ENCODE data around the gene POU1F1.
"Not testable (repeated sequence)": the region's sequence is repeated elsewhere in the genome, so short reads cannot be mapped to it uniquely, and the experiment has no call there.

POU1F1 gene, protein sequence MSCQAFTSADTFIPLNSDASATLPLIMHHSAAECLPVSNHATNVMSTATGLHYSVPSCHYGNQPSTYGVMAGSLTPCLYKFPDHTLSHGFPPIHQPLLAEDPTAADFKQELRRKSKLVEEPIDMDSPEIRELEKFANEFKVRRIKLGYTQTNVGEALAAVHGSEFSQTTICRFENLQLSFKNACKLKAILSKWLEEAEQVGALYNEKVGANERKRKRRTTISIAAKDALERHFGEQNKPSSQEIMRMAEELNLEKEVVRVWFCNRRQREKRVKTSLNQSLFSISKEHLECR

DNA sequence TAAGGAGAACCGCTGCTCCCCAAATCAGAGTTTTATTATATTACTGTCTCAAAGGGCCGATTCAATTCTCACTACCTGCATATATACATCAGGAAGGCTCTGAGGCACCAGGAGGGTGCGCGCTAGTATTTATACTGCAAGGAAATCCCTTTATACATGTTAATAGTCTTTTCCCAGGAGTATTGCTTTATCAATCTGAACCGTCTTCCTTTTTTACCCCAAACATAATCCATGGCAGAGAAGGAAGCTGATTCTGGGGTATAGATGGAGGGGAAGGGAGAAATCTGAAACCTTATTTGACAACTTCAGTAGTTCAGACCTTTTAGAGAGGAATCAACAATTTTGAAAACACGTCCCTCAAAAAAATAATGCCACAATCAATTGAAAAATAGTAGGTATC, at the start of gene POU1F1:
TSS of gene POU1F1 (minus strand) at position 101 of the 400 bp plus-strand sequence. CDS start 122 bp downstream, outside the sequence.
- no peak for DNase-seq

DNA sequence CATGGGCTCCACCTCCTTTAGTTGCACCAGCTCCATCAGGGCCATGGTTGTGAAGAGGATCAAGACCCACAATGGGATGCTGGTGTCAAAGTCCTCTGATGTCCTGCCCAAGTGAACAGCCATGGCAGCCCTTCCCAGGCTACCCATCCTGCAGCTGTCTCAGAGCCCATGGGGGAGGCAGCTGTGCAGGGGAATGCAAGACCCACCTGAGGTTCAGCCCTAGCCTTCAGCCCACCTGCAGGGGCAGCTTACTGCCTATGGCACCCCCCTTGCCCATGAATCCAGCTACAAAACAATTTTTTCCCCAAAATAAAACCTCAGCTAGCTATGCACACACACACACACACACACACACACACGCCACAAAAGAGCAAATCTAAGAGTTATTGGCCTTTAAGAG, 48.2 kb upstream of the POU1F1 start:
- DNase-seq: no peak

DNA sequence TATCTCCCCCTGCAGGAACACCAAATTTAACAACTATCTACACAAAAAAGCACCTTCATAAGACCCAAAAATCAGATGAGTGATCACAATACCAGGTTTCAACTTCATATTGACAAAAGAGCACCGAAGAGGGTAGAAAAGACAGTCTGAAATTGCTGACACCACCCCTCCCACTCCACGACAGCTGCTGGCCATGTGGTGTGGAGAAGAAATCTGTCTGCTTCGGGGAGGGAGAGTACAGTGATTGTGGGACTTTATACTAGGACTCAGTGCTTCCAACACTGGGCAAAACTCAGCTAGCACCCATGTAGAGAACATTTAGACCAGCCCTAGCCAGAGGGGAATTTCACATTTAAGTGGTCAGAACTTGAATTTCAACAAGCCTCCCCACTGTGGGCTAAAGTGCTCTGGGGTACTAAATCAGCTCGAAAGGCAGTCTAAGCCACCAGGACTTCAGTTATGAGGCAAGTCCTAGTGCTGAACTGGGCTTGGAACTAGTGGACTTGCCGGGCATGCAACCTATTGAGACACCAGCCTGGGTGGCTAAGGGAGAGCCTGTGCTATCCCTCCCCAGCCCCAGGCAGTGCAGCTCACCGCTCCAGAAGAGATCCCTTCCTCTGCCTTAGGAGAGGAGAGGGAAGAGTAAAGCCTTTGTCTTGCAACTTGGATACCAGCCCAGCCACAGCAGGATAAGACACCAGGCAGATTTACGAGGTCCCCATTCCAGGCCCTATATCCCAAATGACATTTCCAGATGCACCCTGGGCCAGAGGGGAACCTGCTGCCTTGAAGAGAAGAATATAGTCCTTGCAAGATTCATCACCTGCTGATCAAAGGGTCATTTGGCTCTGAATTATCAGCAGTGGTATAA, 44.6 kb upstream of the POU1F1 start:
- no peak for DNase-seq

DNA sequence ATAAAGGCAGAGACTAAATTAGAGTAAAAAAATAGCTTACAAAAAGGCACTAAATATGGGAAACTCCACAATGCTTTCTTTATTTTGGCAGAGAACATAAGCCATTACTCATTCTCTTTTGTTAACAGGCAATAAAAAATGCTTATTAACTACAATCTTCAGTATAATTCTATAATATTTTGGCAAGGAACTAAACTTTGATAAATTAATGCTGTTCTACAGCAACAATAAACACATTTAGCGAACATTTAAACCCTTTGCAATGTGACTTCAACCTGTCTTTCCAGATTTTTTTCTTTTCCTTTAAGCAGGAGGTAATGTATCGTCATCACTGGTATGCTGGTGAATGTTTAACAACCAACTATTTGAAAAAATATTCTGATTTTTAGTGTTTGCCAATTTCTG, 42.2 kb upstream of the POU1F1 start:
- DNase-seq: no peak

DNA sequence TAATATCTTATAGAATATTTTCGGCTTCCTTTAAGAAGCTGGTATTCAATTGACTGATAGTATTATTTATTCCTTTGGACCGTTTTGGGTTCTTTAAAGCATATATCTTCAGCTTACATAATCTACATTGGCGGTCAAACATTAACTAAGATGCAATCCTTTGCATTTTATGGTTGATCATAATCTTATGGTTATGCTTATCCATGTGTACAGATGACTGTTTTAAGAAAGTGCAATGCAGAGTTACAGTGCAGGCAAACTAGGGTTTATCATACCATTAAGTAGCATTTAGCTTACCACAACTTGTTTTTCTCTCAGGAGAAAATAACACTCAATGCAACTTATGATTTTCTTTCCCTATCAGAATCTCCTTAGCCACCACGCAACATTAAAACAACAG, 41.4 kb upstream of the POU1F1 start:
- no peak for DNase-seq

DNA sequence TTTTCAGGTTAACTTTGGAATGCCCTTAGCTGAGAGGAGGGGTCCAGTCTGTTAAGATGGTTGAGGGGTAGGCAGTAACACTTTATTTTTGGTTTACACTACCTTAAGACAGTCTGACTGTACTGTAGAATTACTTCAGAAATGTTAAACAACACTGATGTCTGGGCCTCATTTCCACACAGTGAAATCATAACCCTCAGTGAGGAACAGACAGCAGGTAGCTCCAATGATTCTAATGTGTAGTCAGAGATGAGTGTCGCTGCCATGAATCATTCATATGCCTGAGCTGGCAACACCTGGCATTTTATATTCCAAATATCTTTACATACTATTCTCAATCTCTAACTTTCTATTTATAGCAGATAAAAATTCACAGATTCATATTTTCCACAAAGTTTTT, 37.3 kb upstream of the POU1F1 start:
- no peak for DNase-seq

DNA sequence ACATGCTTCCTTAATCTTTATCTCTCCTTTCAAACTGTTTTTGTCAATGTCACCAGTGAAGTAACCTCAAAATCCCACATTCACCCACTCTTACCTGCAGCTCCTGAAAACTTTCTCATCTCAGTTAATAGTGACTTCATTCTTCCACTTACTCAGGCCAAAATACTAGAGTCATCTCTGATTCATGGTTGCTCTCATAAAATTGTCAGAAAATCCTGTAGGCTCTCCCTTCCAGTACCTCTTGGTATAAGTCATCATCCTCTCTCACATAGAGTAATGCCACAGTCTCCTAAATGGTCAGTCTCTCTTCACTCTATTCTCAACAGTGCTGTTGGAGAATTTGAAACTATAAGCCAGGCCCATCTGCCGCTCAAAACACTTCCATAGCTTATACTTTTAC, 34.9 kb upstream of the POU1F1 start:
- DNase-seq: no peak

DNA sequence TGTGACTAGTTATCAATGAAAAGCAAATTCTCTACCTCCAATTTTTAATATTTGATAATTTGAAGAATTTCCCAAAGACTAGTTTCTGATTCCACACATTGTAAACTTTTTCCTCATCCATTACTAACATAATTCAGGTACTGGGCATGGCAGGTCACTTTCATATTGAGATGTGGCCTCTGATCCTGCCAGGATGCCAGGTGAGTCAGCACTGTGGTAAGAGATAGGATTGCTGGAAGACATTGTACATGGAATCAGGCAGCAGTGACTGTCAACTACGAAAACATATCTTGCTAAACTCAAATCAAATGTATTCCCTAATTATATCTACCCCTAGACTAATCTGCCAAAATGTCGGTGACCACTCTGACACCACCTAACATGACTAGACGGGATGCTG, 33.2 kb upstream of the POU1F1 start:
- DNase-seq: no peak

DNA sequence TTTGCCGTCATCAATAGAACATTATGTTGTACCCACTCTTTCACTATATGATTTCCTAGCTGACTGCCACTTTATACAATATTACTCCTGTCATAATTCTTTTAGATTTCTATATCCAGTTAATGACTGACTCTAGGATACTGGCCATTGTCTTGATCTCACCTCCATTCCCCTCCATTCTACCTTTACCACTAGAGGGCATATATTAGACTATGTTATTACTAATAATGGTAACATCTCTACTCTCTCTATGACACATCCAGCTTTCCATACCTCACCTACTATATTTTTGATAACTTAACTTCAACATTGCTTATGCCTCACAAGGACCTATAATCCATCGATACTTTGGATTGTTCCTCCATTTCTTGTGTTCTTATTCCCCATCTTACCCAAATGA, 31.4 kb upstream of the POU1F1 start:
- no peak for DNase-seq

DNA sequence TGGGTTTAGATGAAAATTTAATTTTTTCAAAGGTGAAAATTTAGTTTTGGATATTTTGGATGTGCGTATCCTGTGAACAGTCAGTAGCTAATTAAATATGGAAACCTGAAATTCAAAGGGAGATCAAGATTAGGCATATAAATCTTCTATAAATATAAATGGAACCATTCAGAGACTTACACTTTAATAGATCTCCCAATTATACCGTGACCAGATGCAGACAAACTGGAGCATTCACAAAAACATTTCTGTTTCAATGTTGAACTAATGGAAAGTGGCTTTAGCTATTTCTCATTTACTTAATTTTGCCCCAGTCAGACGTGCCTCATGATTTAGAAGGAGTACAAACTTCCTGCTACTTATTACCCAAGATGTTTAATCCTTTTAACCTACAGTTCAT, 29.1 kb upstream of the POU1F1 start:
- DNase-seq: no peak

DNA sequence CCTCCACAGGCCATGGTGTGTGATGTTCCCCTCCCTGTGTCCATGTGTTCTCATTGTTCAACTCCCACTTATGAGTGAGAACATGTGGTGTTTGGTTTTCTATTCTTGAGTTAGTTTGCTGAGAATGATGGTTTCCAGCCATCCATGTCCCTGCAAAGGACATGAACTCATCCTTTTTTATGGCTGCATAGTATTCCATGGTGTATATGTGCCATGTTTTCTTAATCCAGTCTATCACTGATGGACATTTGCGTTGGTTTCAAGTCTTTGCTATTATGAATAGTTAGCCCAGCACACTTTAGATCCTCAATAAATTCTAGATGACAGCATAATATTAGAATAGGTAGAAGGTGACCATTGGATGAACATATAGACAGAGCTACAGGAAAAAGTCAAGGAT, 28.6 kb upstream of the POU1F1 start:
- DNase-seq: not testable (repeated sequence)

DNA sequence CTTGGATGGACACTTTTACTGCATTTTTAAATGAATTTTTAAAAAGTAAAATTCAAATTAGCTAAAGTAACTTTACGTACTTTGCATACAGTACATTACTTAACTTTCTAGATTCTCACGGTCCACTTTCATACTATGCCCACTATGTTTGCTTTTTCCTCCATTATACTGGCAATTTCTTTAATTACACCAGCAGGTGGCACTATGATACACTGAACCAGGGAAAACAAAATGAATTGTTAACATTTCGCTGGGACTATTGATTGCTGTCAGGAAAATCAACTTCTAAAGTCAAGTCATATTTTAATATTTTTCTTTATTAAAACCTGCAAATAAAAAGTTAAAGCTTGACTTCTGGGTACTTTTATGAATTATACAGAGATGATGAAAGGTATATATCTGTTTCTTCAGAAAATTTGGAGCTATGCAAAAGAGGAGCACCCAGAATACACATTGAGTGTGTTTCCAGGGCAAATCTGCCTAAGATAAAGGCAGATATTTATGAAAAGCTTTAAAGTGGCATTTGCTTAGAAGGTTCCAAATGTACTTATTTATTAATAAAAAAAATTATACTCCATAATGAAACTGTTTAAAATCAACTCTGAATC, 21.8 kb upstream of the POU1F1 start:
- DNase-seq: peak; percentile 41 to 70 (median 58)

DNA sequence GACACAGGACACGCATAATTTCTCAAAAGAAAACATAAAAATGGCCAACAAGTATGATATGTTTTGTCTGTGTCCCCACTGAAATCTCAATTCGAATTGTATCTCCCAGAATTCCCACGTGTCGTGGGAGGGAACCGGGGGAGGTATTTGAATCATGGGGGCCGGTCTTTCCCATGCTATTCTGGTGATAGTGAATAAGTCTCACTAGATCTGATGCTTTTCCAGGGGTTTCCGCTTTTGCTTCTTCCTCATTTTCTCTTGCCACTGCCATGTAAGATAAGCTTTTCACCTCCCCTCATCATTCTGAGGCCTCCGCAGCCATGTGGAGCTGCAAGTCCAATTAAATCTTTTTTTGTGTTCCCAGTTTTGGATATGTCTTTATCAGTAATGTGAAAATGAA, 12.1 kb upstream of the POU1F1 start:
- DNase-seq: peak; percentile 63 to 80 (median 75)

DNA sequence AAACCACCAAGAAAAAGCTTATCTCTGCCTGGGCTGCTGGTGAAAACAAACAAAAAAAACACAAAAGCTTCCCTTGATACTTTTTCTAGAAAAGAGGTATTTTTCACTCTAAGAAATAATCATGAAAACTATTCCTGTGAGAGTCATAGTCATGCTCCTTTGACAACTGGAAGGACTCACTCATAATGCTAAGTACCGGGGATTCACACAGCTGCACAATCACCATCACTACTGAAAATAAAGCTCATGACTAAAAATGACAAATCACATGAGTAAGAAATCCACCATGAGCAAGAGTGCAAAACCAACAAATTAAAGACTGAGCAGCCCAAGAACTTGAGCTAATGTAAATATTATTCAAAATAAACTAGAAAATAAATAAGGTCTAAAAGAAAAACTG, 10.6 kb upstream of the POU1F1 start:
- peak; percentile 47 to 86 (median 63) for DNase-seq

DNA sequence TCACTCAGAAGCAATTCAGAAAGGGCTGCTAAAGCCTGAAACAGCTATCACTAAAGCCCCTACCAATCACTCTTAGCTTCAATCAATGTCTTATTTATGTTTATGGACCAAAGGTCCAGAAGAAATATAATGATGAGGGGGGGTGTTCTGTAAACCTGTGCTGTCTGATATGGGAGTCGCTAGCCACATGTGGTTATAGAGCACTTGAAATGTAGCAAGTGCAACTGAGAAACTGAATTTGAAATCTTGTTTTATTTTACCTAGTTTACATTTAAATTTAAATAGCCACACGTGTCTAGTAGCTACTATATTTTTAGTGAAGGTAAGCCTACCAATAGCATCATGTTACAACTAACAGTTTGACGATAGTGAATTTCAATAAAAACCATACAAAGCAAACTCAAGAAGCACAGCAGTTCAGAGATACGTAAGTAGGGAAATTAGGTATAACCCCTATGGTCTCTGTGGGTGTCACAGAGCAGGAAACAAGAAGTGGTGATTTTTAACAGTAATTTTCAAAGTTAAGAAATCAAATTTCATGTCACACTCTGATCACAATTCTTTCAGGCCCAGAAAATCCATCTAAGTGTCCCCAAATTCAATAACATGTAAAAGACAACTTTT, 3.6 kb downstream of the POU1F1 start:
- peak; percentile 30 to 53 (median 51) for DNase-seq

DNA sequence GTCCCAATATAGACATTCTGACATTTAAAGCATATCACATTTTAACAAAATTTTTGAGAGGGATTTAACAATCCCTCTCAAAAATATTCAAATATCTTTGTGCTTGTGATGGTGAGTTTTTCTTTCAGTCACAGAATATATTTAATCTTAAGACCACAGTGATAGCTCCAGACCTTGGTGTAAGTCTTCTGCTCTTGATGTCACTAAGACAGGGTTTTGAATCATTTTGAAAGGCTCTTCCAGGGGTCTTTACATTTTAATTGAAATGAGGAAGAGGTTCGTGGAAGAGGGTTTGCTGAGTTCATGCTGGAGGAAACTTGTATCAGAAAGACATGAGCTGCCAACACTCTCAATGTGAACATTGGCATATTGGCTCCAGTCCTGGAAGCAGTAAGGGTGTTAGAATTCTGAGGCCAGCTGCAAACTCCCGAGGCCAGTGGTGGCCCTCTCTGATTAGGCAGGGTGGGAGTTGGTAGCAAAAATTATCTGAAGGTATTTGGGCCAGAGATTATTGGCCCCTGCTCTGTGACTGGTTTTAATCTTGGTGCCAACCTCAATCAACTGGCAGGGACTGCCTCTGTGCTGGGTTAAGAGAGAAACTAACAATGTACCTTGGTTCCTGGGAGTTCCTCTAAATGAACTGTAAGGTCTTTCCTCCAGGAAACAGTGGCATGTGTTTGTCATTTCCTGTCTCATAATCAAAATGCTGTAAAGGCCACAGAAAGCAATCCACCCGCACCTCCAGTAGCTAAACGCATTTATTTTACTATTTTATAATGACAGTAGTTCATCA, 5.3 kb downstream of the POU1F1 start:
- peak; percentile 26 to 44 (median 33) for DNase-seq

DNA sequence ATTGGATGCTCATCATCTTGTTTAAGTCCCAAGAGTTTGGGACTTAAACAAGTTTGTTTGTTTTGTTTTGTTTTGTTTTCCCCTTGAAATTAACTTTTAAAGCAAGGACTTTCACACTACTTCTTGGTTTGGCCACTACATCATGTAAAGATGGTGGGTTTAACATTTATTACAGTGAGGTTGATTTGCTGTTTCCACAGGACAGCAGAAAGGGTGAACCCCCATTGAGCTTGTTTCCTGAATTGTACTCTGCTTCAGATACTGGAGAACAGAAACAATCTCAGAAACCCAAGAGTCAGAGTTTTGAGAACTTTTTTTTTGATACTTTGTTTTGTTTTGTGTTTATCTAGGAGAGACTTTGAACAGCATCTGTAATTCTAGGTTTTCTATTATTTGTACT, 6.7 kb downstream of the POU1F1 start:
- DNase-seq: no peak

DNA sequence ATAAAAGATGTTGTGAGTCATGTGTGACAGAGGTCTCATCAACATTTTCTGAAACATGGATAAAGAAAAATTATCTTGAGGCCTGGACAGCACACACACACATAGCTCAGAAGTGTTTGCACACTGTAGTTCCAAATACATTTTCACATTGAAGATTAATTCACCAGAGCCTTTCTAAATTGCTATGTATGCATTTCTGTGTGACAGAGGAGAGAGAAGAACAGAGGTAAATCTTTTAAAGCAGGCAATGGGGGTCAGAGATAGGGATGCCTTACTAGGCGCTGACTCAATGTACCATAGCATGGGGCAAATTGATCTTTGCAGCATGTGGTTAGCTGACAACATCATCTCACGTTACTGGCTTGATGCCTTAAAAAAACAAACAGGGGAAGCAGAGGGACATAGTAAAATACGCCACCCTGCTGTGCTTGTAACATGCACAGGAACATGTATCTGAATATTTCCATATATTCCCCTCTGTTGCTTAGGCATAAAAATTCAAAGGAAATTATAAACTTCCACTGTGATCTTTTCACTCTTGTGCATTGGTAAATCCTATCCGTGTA, 7.7 kb downstream of the POU1F1 start:
- no peak for DNase-seq

DNA sequence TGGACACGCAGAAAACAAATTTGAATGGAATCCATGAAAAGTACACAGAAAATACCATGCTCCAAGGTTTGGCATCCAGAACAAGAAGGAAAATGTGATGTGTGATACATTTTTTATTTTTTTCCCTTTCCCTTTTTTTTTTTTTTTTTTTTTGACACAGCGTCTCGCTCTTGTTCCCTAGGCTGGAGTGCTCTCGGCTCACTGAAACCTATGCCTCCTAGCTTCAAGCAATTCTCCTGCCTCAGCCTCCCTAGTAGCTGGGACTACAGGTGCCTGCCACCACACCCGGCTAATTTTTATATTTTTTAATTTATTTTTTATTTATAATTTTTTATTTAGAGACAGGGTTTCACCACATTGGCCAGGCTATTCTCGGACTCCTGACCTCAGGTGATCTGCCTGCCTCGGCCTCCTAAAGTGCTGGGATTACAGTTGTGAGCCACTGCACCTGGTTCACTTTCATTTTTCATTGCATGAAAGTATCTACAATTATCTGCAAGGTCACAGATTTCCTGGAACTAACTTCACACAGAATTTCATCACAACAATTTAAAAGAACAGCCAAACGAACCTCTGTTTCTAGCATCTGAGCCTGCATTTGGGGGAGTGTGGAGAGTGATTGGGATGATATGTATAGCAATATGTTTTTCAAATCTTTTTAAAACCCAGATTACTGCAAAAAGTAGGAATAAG, 8.3 kb downstream of the POU1F1 start:
- DNase-seq: no peak

DNA sequence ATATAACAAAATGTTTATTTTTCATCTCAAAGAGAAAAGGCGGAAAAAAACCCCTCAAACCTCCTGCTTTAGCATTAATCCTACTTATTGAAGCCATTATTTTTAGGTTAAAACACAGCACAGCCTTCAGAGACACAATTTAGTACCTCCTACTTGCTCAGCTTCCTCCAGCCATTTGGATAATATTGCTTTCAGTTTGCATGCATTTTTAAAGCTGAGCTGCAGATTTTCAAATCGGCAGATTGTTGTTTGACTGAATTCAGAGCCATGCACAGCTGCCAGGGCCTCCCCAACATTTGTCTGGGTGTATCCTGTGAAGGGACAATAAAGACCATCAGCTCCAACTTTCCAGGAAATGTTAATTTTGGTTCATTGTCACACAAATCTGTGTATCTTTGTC, 14.5 kb downstream of the POU1F1 start:
- DNase-seq: no peak

DNA sequence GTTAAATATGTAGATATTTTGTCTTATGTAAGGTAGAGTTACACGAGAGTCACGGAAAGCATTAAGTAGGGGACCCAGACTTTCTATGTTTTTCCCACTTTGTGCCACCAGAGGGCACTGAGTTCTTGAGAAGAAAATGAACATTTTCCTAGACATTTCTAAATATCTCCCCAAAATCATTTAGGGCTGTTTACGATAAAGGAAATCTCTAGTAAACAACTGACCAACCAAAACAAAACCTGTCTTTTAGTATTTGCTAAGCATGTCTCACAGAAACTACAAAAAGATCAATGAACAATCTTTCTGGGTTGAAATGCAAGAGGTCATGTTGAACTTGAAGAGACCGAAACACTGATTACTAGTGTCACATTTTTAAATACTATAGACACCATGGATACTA, 16.1 kb downstream of the POU1F1 start:
- peak; percentile 72 to 76 (median 75) for DNase-seq

DNA sequence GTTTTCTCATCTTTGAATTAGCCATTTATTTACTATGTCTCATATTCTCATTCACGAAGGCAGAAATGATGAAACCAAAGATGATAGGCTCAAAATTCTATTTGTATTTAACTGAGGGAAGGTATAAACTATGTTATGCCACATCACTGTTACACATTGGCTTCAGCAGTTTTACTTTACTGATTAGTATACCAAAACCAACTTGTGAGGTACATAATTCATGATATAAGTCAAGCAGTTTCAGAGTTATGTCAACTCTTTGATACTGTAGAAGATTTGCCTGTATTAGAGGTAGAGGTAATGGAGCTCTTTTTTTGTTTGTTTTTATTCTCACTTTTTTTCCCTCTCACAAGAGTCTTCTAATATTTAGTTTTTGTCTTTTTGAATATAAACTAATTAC, 26.4 kb downstream of the POU1F1 start:
- no peak for DNase-seq

Data from suppressor macrophage treated with lipopolysaccharide for 1 hour (primary cell).